ENCODE results near the gene PLXDC2. TPM values are rescaled to one million over a fixed set of nuclear protein-coding genes. Genes with fewer than 3 reads are reported as not detected.
"Not testable (repeated sequence)": the region's sequence is repeated elsewhere in the genome, so short reads cannot be mapped to it uniquely, and the experiment has no call there.

Gene PLXDC2
- total and polyA plus RNA-seq, 2 experiments from 2014 or later = 10.3 to 22.6 TPM

- no peak for TF ChIP-seq CTCF (IDR thresholded peaks at IDR 0.05; ENCODE audit: low read depth, low read length)
- no peaks in the 10 kb centered on the region for H3K27me3 ChIP-seq
- no peaks in the 10 kb centered on the region for H3K9me3 ChIP-seq (ENCODE audit: low read depth)
- no peak overlapping the region for H3K27ac ChIP-seq
- no peak for DNase-seq (ENCODE audit: low read depth in 1 of 2, low spot score in 1 of 2)
- H3K4me1 ChIP-seq (ENCODE audit: low read depth) = no peaks in the 10 kb centered on the region
- no peak overlapping the region for H3K4me3 ChIP-seq
- no peaks in the 10 kb centered on the region for H3K36me3 ChIP-seq
Measured at GRCh38 chr10:20207653-20208052, 391.4 kb downstream of the PLXDC2 start.

DNA sequence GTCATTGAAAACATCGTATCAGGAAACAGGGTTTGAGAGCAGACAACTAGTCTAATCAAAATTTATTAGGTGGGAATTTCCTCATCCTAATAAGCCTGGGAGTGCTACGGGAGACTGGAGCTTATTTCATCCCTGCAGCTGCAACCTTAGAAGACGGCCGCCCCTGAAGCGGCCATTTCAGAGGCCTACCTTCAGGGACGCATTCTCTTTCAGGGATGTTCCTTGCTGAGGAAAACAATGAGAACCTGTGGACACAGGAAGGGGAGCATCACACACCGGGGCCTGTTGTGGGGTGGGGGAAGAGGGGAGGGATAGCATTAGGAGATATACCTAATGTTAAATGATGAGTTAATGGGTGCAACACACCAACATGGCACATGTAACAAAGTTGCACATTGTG is 392.9 kb downstream of the PLXDC2 start:
- H3K4me1 ChIP-seq (ENCODE audit: low read depth); H3K9me3 ChIP-seq (ENCODE audit: low read depth); H3K36me3 ChIP-seq; H3K27ac ChIP-seq; H3K27me3 ChIP-seq; DNase-seq (ENCODE audit: low read depth in 1 of 2, low spot score in 1 of 2); H3K4me3 ChIP-seq: not testable (repeated sequence)

DNA sequence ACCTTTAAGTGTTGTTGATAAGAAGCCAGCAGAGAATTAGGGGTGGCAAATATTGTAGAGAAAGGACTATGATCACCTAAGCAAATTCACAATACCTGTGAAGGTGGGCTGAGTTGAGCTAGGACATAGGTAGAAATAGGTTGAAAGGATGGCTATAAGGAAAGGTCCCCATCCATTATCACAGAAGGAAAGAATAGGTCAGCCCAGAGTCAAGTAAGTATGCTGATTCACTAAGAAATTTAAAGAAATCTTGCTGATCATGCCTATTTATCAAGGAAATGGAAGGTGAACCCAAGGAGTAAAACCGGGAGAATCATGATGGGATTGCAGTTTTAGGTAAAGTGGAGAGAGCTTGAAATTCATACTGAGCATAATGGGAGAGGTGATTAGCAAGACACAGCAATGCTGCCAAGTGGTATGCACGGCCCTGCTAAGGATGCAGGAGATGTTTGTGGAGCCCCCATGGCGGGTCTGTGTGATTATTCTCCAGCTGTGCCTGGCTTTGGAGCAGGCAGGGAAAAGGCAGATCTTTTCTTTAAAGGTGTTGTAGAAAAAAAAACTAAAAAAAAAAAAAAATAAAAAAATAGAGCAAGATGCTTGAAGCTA is 399.4 kb downstream of the PLXDC2 start:
- Histone ChIP-seq H3K27ac (no peak overlapping the region), H3K9me3 (ENCODE audit: low read depth) (no peaks in the 10 kb centered on the region), H3K4me3 (no peak overlapping the region), H3K36me3 (no peaks in the 10 kb centered on the region), H3K4me1 (ENCODE audit: low read depth) (peaks cover 26% of the 10 kb centered on the region), H3K27me3 (no peaks in the 10 kb centered on the region)
- TF ChIP-seq CTCF (IDR thresholded peaks at IDR 0.05; ENCODE audit: low read depth, low read length) = no peak
- no peak for DNase-seq (ENCODE audit: low read depth in 1 of 2, low spot score in 1 of 2)

GRCh38 chr10:20221356-20221755 is 405.1 kb downstream of the PLXDC2 start:
- peak in 1 of 2 donors; percentile 64 for DNase-seq (ENCODE audit: low read depth in 1 of 2, low spot score in 1 of 2)
- TF ChIP-seq CTCF (IDR thresholded peaks at IDR 0.05; ENCODE audit: low read depth, low read length) = no peak
- no peak overlapping the region for H3K4me3 ChIP-seq
- no peaks in the 10 kb centered on the region for H3K9me3 ChIP-seq (ENCODE audit: low read depth)
- no peaks in the 10 kb centered on the region for H3K27me3 ChIP-seq
- H3K36me3 ChIP-seq = no peaks in the 10 kb centered on the region
- peak overlapping the region; percentile 49 for H3K27ac ChIP-seq
- peaks cover 33% of the 10 kb centered on the region for H3K4me1 ChIP-seq (ENCODE audit: low read depth)

- no peak overlapping the region for H3K27ac ChIP-seq
- DNase-seq (ENCODE audit: low read depth in 1 of 2, low spot score in 1 of 2) = no peak
- H3K9me3 ChIP-seq (ENCODE audit: low read depth) = no peaks in the 10 kb centered on the region
- H3K36me3 ChIP-seq = no peaks in the 10 kb centered on the region
- no peaks in the 10 kb centered on the region for H3K27me3 ChIP-seq
- H3K4me1 ChIP-seq (ENCODE audit: low read depth) = no peaks in the 10 kb centered on the region
- H3K4me3 ChIP-seq = no peak overlapping the region
- no peak for TF ChIP-seq CTCF (IDR thresholded peaks at IDR 0.05; ENCODE audit: low read depth, low read length)
Measured at GRCh38 chr10:20228729-20229128, 412.5 kb downstream of the PLXDC2 start.

GRCh38 chr10:20232079-20232705 is 416.0 kb downstream of the PLXDC2 start:
- Histone ChIP-seq H3K27me3 (no peaks in the 10 kb centered on the region), H3K4me3 (no peak overlapping the region), H3K36me3 (no peaks in the 10 kb centered on the region), H3K9me3 (ENCODE audit: low read depth) (no peaks in the 10 kb centered on the region), H3K27ac (no peak overlapping the region), H3K4me1 (ENCODE audit: low read depth) (no peaks in the 10 kb centered on the region)
- DNase-seq (ENCODE audit: low read depth in 1 of 2, low spot score in 1 of 2) = no peak
- TF ChIP-seq CTCF (IDR thresholded peaks at IDR 0.05; ENCODE audit: low read depth, low read length) = no peak
